NCI-H2107 treated with DMSO at 0.1 percent for 48 hours (cell line): Measurements from ENCODE around the gene NEK6.

Experiments used
- DNase-seq: peaks from one replicate; lab custom pipeline; 2025; ENCODE audit not compliant: unreplicated experiment; lab: John Stamatoyannopoulos, UW

The NEK6 gene

GRCh38 chr9:124366476-124367220 lies 108.9 kb downstream of the NEK6 start:
- no peak for DNase-seq

GRCh38 chr9:124368692-124369091 lies 110.9 kb downstream of the NEK6 start:
- no peak for DNase-seq

- DNase-seq, result no peak
Measured at GRCh38 chr9:124369231-124369797, 111.6 kb downstream of the NEK6 start.

- no peak for DNase-seq
Measured at GRCh38 chr9:124370896-124371582, 113.3 kb downstream of the NEK6 start.

- no peak for DNase-seq
Measured at GRCh38 chr9:124372038-124372437, 114.3 kb downstream of the NEK6 start.

GRCh38 chr9:124373386-124373785 lies 115.6 kb downstream of the NEK6 start:
- DNase-seq, result no peak

- DNase-seq, result no peak
Measured at GRCh38 chr9:124373851-124374250, 116.1 kb downstream of the NEK6 start.

GRCh38 chr9:124375726-124376125 lies 118.0 kb downstream of the NEK6 start:
- no peak for DNase-seq

- no peak for DNase-seq
Measured at GRCh38 chr9:124376329-124376728, 118.6 kb downstream of the NEK6 start.

GRCh38 chr9:124377551-124378406 lies 120.0 kb downstream of the NEK6 start:
- DNase-seq, result no peak

- DNase-seq, result peak; percentile 57
Measured at GRCh38 chr9:124381170-124381945, 123.6 kb downstream of the NEK6 start.

- DNase-seq, result no peak
Measured at GRCh38 chr9:124384210-124384609, 126.5 kb downstream of the NEK6 start.

- DNase-seq, result no peak
Measured at GRCh38 chr9:124384846-124385245, 127.1 kb downstream of the NEK6 start.

- no peak for DNase-seq
Measured at GRCh38 chr9:124385623-124386022, 127.9 kb downstream of the NEK6 start.

- no peak for DNase-seq
Measured at GRCh38 chr9:124386201-124386600, 128.5 kb downstream of the NEK6 start.

- no peak for DNase-seq
Measured at GRCh38 chr9:124388275-124389048, 130.7 kb downstream of the NEK6 start.

GRCh38 chr9:124389146-124389939 lies 131.6 kb downstream of the NEK6 start:
- peak; percentile 42 for DNase-seq

GRCh38 chr9:124390794-124391658 lies 133.3 kb downstream of the NEK6 start:
- DNase-seq, result no peak
